HepG2 (cell line): ENCODE data around the gene TNFAIP3. TPM values are rescaled to one million over a fixed set of nuclear protein-coding genes. Genes with fewer than 3 reads are reported as not detected.

Experiments
- GLI4 ChIP-seq: sonication (generic); formaldehyde crosslinking; IDR thresholded peaks from 2 replicates; pipeline ENCODE4 v1.5.1; 2020; ENCODE audit warnings: missing genetic modification reagents, mild to moderate bottlenecking, moderate library complexity, borderline replicate concordance
- KLF6 ChIP-seq: IDR thresholded peaks from 2 replicates; pipeline ENCODE4 v1.8.0; 2016; ENCODE audit warnings: missing biosample characterization, missing genetic modification reagents
- MAFK ChIP-seq, 2 experiments: IDR thresholded peaks in 1 of 2; conservative IDR thresholded peaks in 1 of 2; 2 replicates each; pipeline ENCODE4 v1.6.1; 2011; ENCODE audit warnings: improper control_type of control experiment in 2 of 2, low read length in 2 of 2
- PTBP1 ChIP-seq: fragments of 200-400 bp; formaldehyde crosslinking; IDR thresholded peaks from 2 replicates; pipeline ENCODE4 v1.6.1; 2018; ENCODE audit warnings: low read length, low read depth; ENCODE audit not compliant: poor library complexity, severe bottlenecking
- SIX4 ChIP-seq: sonication (generic); formaldehyde crosslinking; IDR thresholded peaks from 2 replicates; pipeline ENCODE4 v1.4.0; 2020; ENCODE audit warnings: missing genetic modification reagents
- SMAD9 ChIP-seq: sonication (generic); formaldehyde crosslinking; IDR thresholded peaks from 2 replicates; pipeline ENCODE4 v1.5.1; 2020; ENCODE audit warnings: mild to moderate bottlenecking, missing genetic modification reagents
- ZNF3 ChIP-seq: IDR thresholded peaks from 2 replicates; pipeline ENCODE4 v1.7.0; 2017; ENCODE audit warnings: inconsistent platforms
- polyA plus RNA-seq, 8 experiments: library from polyadenylated mRNA; depleted of rRNA in 3 of 8; stranded (reverse) in 7 of 8; unstranded in 1 of 8; fragments of >200 nt; fragmentation: Illumina TruSeq in 4 of 8; extraction: Trizol in 4 of 8; gene quantifications; 2 replicates each; pipeline versions ENCODE4 v1.2.1 to v1.2.3, GENCODE V29; 2011 to 2016; ENCODE audit warnings: low read depth in 4 of 8, missing spikeins in 1 of 8, mixed read lengths in 1 of 8; ENCODE audit not compliant: insufficient read depth in 1 of 8
- total RNA-seq, 5 experiments: library from RNA; depleted of rRNA; stranded (reverse); fragments of >200 nt; fragmentation: Illumina TruSeq; extraction: Trizol; gene quantifications; 2 replicates each; pipeline ENCODE4 v1.2.3, GENCODE V29; 2016; ENCODE audit warnings: low read depth in 1 of 5
- TF ChIP-seq, protein P1 (sequence below): fragments of 450-650 bp; IDR thresholded peaks from 2 replicates; pipeline ENCODE4 v1.6.1; 2016
- TF ChIP-seq, protein P2 (sequence below), 2 experiments: fragments of 450-650 bp in 1 of 2; sonication (generic) in 1 of 2; formaldehyde crosslinking in 1 of 2; IDR thresholded peaks; 2 replicates each; pipeline versions ENCODE4 v1.6.1 to v1.8.0; 2016 to 2022; ENCODE audit warnings: antibody characterized with exemption in 1 of 2, mild to moderate bottlenecking in 1 of 2, missing genetic modification reagents in 1 of 2

TNFAIP3 gene
- total and polyA plus RNA-seq, 2 of the 13 experiments (the other 11 are each of a cell fraction or from before 2014, with no cell fraction given), result 28.2 to 47.1 TPM

DNA sequence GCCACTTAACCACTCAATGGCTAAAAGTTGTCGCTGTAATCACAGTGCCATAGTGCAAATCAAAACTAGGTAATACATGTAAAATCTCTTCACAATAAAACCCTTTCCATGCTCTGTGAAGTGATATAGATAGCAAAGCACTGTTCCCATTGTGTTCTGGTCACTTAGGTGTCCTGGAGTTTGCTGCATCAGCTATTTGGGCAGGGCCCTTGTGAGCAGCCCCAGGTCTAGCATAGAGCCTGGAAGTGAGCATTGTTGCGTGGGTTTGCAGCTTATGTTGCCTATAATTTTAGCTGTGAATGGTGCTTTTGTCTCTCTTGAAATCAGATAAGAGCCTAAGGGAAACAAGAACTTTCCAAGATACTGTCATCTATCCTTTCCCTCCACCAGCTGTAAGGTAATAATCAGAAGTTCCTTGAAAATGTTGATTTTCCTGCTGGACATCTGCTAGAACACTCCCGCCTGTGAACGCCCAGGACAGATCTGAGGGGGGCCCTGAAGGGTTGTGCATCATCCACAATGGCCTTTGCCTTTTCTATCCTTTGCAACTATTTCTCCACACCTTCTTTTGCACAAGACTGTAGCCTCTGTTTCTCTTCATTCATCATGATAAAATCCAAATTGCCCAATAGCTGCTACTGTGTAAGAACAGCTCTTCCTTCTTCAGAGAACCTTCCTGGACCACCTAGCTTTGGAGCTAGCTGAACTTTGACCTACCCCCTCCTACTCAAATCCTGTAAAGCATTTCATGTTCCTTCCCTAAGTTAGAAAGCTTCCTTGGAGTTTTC is 57.0 kb downstream of the TNFAIP3 start (continued):
- TF ChIP-seq, protein P1, sequence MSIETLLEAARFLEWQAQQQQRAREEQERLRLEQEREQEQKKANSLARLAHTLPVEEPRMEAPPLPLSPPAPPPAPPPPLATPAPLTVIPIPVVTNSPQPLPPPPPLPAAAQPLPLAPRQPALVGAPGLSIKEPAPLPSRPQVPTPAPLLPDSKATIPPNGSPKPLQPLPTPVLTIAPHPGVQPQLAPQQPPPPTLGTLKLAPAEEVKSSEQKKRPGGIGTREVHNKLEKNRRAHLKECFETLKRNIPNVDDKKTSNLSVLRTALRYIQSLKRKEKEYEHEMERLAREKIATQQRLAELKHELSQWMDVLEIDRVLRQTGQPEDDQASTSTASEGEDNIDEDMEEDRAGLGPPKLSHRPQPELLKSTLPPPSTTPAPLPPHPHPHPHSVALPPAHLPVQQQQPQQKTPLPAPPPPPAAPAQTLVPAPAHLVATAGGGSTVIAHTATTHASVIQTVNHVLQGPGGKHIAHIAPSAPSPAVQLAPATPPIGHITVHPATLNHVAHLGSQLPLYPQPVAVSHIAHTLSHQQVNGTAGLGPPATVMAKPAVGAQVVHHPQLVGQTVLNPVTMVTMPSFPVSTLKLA, result no peak
- TF ChIP-seq MAFK (conservative IDR thresholded peaks at IDR 0.05 in 1 of 2, IDR thresholded peaks at IDR 0.05 in 1 of 2; ENCODE audit: low read length in 2 of 2), result peak; percentile 70 to 71
- TF ChIP-seq KLF6 (CRISPR knock-in tag), result no peak
- TF ChIP-seq, protein P2, sequence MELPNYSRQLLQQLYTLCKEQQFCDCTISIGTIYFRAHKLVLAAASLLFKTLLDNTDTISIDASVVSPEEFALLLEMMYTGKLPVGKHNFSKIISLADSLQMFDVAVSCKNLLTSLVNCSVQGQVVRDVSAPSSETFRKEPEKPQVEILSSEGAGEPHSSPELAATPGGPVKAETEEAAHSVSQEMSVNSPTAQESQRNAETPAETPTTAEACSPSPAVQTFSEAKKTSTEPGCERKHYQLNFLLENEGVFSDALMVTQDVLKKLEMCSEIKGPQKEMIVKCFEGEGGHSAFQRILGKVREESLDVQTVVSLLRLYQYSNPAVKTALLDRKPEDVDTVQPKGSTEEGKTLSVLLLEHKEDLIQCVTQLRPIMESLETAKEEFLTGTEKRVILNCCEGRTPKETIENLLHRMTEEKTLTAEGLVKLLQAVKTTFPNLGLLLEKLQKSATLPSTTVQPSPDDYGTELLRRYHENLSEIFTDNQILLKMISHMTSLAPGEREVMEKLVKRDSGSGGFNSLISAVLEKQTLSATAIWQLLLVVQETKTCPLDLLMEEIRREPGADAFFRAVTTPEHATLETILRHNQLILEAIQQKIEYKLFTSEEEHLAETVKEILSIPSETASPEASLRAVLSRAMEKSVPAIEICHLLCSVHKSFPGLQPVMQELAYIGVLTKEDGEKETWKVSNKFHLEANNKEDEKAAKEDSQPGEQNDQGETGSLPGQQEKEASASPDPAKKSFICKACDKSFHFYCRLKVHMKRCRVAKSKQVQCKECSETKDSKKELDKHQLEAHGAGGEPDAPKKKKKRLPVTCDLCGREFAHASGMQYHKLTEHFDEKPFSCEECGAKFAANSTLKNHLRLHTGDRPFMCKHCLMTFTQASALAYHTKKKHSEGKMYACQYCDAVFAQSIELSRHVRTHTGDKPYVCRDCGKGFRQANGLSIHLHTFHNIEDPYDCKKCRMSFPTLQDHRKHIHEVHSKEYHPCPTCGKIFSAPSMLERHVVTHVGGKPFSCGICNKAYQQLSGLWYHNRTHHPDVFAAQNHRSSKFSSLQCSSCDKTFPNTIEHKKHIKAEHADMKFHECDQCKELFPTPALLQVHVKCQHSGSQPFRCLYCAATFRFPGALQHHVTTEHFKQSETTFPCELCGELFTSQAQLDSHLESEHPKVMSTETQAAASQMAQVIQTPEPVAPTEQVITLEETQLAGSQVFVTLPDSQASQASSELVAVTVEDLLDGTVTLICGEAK (IDR thresholded peaks at IDR 0.05), result no peak
- TF ChIP-seq, protein P2 (CRISPR knock-in tag; IDR thresholded peaks at IDR 0.05), result no peak
- TF ChIP-seq SIX4, result no peak
- TF ChIP-seq SMAD9 (CRISPR knock-in tag), result no peak
- no peak for TF ChIP-seq GLI4 (CRISPR knock-in tag)
- no peak for TF ChIP-seq ZNF3 (CRISPR knock-in tag)
- TF ChIP-seq PTBP1, result no peak
